Endothelial cell of umbilical vein (primary cell): ENCODE measurements around the gene SLC25A21. TPM values are rescaled to one million over a fixed set of nuclear protein-coding genes. Genes with fewer than 3 reads are reported as not detected.

Source experiments
- BruUV-seq: library from RNA; stranded (reverse); fragments of 400-500 nt; replicated peaks from 2 replicates; lab custom pipeline; 2021; lab: Mats Ljungman, UMichigan
- CTCF ChIA-PET: fragments of 300-600, 350-600 bp; sonication (Branson Sonifier 250); formaldehyde crosslinking; loops from one replicate; lab custom pipeline; 2021; ENCODE audit warnings: antibody characterized with exemption, inconsistent platforms; lab: Charles Lee
- POLR2A ChIA-PET: fragments of 300-600, 350-600 bp; sonication (Branson Sonifier 250); formaldehyde crosslinking; loops from one replicate; lab custom pipeline; 2021; ENCODE audit warnings: antibody characterized with exemption, inconsistent platforms; lab: Charles Lee
- DNase-seq: peaks from one replicate; pipeline ENCODE4 v3.0.0-alpha.2; 2011; ENCODE audit warnings: low read depth, low spot score
- FAIRE-seq: peaks from 2 replicates; lab custom pipeline; 2011; peaks lifted over from hg19 to GRCh38; lab: Jason Lieb, UNC
- H2AFZ ChIP-seq: 2 replicates; pipeline ENCODE4 v1.6.0; 2012; ENCODE audit warnings: low read depth, low read length, control low read depth, inconsistent platforms
- H3K27ac ChIP-seq: 2 replicates; pipeline ENCODE4 v1.5.1; 2011; ENCODE audit warnings: low read depth, mild to moderate bottlenecking, control low read depth, low read length, moderate library complexity; ENCODE audit not compliant: insufficient read depth
- H3K27me3 ChIP-seq, 2 experiments: 2 replicates each; pipeline versions ENCODE4 v1.6.0 to v1.6.1; 2011; ENCODE audit warnings: low read length in 2 of 2, mixed read lengths in 1 of 2; ENCODE audit not compliant: control insufficient read depth in 2 of 2, insufficient read depth in 2 of 2
- H3K36me3 ChIP-seq, 2 experiments: 2 replicates in 1 of 2; 3 replicates in 1 of 2; pipeline ENCODE4 v1.5.1; 2011; ENCODE audit warnings: low read length in 2 of 2, mild to moderate bottlenecking in 1 of 2, moderate library complexity in 1 of 2; ENCODE audit not compliant: control insufficient read depth in 2 of 2, insufficient read depth in 2 of 2; ENCODE audit errors: extremely low read depth in 1 of 2
- H3K4me1 ChIP-seq: 3 replicates; pipeline ENCODE4 v1.5.1; 2011; ENCODE audit warnings: mild to moderate bottlenecking, low read length; ENCODE audit not compliant: control insufficient read depth, insufficient read depth; ENCODE audit errors: extremely low read depth
- H3K4me2 ChIP-seq: 2 replicates; pipeline ENCODE4 v1.6.1; 2011; ENCODE audit warnings: low read length, control low read depth, mixed read lengths; ENCODE audit not compliant: insufficient read depth
- H3K4me3 ChIP-seq, 3 experiments: fragments of 200-600 bp in 1 of 3; sonication (generic), shearing (Covaris generic) in 1 of 3; replicated peaks in 1 of 3; 2 replicates each; pipeline ENCODE4 v1.5.1; 2011 to 2016; ENCODE audit warnings: control low read depth in 3 of 3, low read length in 3 of 3, mild to moderate bottlenecking in 2 of 3, inconsistent platforms in 1 of 3, low read depth in 1 of 3, moderate library complexity in 1 of 3; ENCODE audit not compliant: insufficient read depth in 1 of 3
- H3K79me2 ChIP-seq: 2 replicates; pipeline ENCODE4 v1.6.0; 2012; ENCODE audit warnings: low read length, inconsistent platforms; ENCODE audit not compliant: control insufficient read depth, insufficient read depth
- H3K9ac ChIP-seq: replicated peaks from 2 replicates; pipeline ENCODE3; 2011; ENCODE audit warnings: low read length, control low read depth; ENCODE audit not compliant: insufficient read depth; ENCODE audit errors: extremely low read depth
- H3K9me1 ChIP-seq: replicated peaks from 3 replicates; pipeline ENCODE4 v1.6.0; 2011; ENCODE audit warnings: mild to moderate bottlenecking, low read length; ENCODE audit not compliant: control insufficient read depth, insufficient read depth; ENCODE audit errors: extremely low read depth
- H3K9me3 ChIP-seq: replicated peaks from 2 replicates; pipeline ENCODE4 v1.5.1; 2012; ENCODE audit warnings: low read length, inconsistent platforms; ENCODE audit not compliant: control insufficient read depth, insufficient read depth
- H4K20me1 ChIP-seq: replicated peaks from 2 replicates; pipeline ENCODE3; 2011; ENCODE audit warnings: mild to moderate bottlenecking, low read length; ENCODE audit not compliant: control insufficient read depth, insufficient read depth; ENCODE audit errors: extremely low read depth
- EZH2 ChIP-seq: IDR thresholded peaks from 2 replicates; pipeline ENCODE4 v1.6.1; 2012; ENCODE audit warnings: borderline replicate concordance, low read depth, mild to moderate bottlenecking, moderate library complexity, low read length, inconsistent platforms; ENCODE audit not compliant: severe bottlenecking
- FOS ChIP-seq: IDR thresholded peaks from 2 replicates; pipeline ENCODE4 v1.6.1; 2011; ENCODE audit warnings: mild to moderate bottlenecking, low read length, moderate library complexity, borderline replicate concordance; ENCODE audit not compliant: insufficient read depth
- GATA2 ChIP-seq: IDR thresholded peaks from 2 replicates; pipeline ENCODE4 v1.7.0; 2011; ENCODE audit warnings: low read depth, mild to moderate bottlenecking, moderate library complexity, mixed read lengths, low read length; ENCODE audit not compliant: insufficient read length, insufficient read depth
- JUN ChIP-seq: IDR thresholded peaks from 2 replicates; pipeline ENCODE4 v1.6.1; 2011; ENCODE audit warnings: borderline replicate concordance, low read depth; ENCODE audit not compliant: insufficient read length, insufficient read depth
- MAX ChIP-seq: IDR thresholded peaks from 2 replicates; pipeline ENCODE4 v1.6.1; 2011; ENCODE audit not compliant: insufficient read depth, insufficient read length
- MYC ChIP-seq: IDR thresholded peaks from one replicate; pipeline ENCODE4 v1.6.1; 2011; ENCODE audit warnings: mild to moderate bottlenecking, low read depth, low read length
- POLR2A ChIP-seq: IDR thresholded peaks from 2 replicates; pipeline ENCODE4 v1.6.1; 2012; ENCODE audit warnings: low read depth, mild to moderate bottlenecking, control low read depth, low read length
- POLR2AphosphoS5 ChIP-seq: IDR thresholded peaks from 2 replicates; pipeline ENCODE4 v1.6.1; 2012; ENCODE audit warnings: low read depth, mild to moderate bottlenecking, control low read depth, low read length, moderate library complexity; ENCODE audit not compliant: insufficient read depth
- dilution Hi-C: fragments of 300-500 bp; cut with MboI; formaldehyde crosslinking; loops from one replicate; pipeline ENCODE4 v1.15.0; 2019; ENCODE audit warnings: low sequenced_read_pairs; ENCODE audit not compliant: extremely low pct_ligation_motif_present
- intact Hi-C: fragments of 100-400 bp; cut with micrococcal nuclease; formaldehyde crosslinking; loops from one replicate; pipeline ENCODE4 v1.10.0; 2022
- polyA plus RNA-seq, 4 experiments: library from polyadenylated mRNA; depleted of rRNA in 3 of 4; stranded (reverse) in 3 of 4; unstranded in 1 of 4; fragments of >200 nt; gene quantifications; 2 replicates each; pipeline versions ENCODE4 v1.2.1 to v1.2.3, GENCODE V29; 2011 to 2012; ENCODE audit warnings: missing spikeins in 1 of 4
- total RNA-seq: library from RNA; stranded (reverse); gene quantifications from 2 replicates; pipeline ENCODE4 v1.2.3, GENCODE V29; 2021
- TF ChIP-seq, protein P1 (sequence below), 2 donors: IDR thresholded peaks; 1 replicate in 1 of 2; 2 replicates in 1 of 2; pipeline ENCODE4 v1.5.1; 2011; ENCODE audit warnings: low read length in 2 of 2, mild to moderate bottlenecking in 2 of 2, moderate library complexity in 2 of 2, control low read depth in 1 of 2, inconsistent platforms in 1 of 2, low read depth in 1 of 2; ENCODE audit not compliant: insufficient read depth in 1 of 2; ENCODE audit errors: extremely low read depth in 1 of 2

SLC25A21 gene
- total and polyA plus RNA-seq, 2 donors (not counting 3 experiments of a cell fraction or from before 2014, with no cell fraction given), result 0.98 to 1.4 TPM

- Histone ChIP-seq H3K9me3 (no peaks in the 10 kb centered on the region), H3K9me1 (no peaks in the 10 kb centered on the region), H4K20me1 (no peaks in the 10 kb centered on the region), H3K79me2 (no peaks in the 10 kb centered on the region), H3K36me3 (no peaks in the 10 kb centered on the region), H3K4me2 (peak overlapping the region; percentile 13), H3K4me3 (no peak overlapping the region), H2AFZ (peak overlapping the region; percentile 61), H3K27ac (peak overlapping the region; percentile 17), H3K9ac (no peak overlapping the region), H3K4me1 (peaks cover 34% of the 10 kb centered on the region), H3K27me3 (no peaks in the 10 kb centered on the region)
- intact Hi-C loops, result no loop called here
- CTCF ChIA-PET, result interaction anchor here (0.7 to 1.3 kb wide), 3 partner anchors 10 to 109 kb away, joined by 3 to 5 read pairs (median 4); no protein-coding TSS in a partner anchor
- POLR2A ChIA-PET, result no interaction called here
- dilution Hi-C loops, result no loop called here
- peak; percentile 77 for DNase-seq
- no peak for TF ChIP-seq EZH2
- TF ChIP-seq, protein P1, sequence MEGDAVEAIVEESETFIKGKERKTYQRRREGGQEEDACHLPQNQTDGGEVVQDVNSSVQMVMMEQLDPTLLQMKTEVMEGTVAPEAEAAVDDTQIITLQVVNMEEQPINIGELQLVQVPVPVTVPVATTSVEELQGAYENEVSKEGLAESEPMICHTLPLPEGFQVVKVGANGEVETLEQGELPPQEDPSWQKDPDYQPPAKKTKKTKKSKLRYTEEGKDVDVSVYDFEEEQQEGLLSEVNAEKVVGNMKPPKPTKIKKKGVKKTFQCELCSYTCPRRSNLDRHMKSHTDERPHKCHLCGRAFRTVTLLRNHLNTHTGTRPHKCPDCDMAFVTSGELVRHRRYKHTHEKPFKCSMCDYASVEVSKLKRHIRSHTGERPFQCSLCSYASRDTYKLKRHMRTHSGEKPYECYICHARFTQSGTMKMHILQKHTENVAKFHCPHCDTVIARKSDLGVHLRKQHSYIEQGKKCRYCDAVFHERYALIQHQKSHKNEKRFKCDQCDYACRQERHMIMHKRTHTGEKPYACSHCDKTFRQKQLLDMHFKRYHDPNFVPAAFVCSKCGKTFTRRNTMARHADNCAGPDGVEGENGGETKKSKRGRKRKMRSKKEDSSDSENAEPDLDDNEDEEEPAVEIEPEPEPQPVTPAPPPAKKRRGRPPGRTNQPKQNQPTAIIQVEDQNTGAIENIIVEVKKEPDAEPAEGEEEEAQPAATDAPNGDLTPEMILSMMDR (IDR thresholded peaks at IDR 0.05; ENCODE audit: extremely low read depth in 1 of 2, insufficient read depth in 1 of 2, low read depth in 1 of 2, low read length in 2 of 2), result no peak
- peak; percentile 43 for TF ChIP-seq JUN
- TF ChIP-seq POLR2AphosphoS5, result no peak
- no peak for TF ChIP-seq GATA2
- TF ChIP-seq MAX, result no peak
- peak; percentile 65 for TF ChIP-seq FOS
- no peak for TF ChIP-seq POLR2A
- no peak for TF ChIP-seq MYC
- peak; percentile 48 for FAIRE-seq
- no TSS peak for BruUV-seq
Measured at GRCh38 chr14:37051153-37051552, 121.3 kb downstream of the SLC25A21 start.
